ENCODE measurements around the gene NXPE3.

Gene NXPE3

DNA sequence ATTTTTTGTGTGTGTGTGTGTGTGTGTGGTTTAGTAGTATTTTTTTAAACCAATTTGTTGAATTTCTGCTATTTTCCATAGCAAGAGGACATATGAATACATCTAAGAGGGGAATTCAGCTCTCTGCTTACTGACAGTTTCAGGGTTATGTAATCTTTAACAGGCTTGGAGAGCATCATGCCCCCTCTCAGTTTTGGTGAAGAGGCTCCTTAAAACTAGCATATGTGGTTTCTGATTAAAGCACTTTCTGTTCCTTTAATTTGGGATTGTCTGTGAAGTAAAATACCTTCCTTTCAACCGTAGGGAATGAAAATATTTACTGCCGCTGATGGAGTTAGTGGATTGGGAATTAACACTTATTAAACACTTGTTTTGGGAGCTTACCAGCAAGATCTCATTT lies 50.9 kb downstream of the NXPE3 start:
- no peak for DNase-seq

DNA sequence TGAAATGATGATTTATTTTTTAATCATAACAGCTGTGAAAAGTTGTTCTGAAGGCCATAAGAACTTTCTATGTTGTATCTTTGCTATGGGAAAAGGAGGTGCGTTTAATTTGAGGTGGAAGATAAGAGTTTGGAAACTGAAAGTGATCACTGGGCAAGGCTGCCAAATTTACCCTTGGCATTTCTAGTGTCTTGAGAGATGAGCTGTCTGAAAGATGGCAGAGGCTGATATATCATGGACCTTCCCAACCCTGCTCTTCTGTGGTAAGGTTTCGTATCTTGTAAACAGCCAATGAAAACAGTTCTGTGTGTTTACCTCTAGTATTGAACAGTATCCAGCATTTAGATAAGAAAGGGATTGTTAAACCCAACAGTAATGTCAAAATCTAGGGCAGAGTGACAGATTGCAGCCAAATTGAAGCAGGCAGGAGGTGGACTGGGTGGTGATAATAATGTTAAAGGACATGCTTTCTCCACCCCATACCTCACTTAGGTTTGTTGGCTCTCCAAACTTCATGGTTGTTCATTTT lies 54.5 kb downstream of the NXPE3 start:
- no peak for DNase-seq

DNA sequence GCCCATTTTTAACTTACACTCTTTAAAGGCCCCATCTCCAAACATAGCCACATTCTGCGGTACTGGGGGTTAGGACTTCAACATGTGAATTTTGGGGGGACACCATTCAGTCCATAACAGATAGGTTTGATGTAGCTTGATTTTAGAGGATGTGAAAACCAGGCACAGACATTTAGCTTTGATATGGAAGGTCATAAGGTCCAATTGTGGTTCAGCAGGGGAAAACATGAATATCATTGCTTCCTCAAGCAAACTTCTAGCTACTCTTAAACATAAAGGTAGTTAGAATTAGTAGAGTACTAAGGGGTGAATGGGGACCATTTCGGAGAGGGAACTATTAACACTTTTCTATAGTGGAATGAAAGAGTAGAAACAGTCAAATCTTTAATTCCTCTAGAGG lies 56.7 kb downstream of the NXPE3 start:
- no peak for DNase-seq

DNA sequence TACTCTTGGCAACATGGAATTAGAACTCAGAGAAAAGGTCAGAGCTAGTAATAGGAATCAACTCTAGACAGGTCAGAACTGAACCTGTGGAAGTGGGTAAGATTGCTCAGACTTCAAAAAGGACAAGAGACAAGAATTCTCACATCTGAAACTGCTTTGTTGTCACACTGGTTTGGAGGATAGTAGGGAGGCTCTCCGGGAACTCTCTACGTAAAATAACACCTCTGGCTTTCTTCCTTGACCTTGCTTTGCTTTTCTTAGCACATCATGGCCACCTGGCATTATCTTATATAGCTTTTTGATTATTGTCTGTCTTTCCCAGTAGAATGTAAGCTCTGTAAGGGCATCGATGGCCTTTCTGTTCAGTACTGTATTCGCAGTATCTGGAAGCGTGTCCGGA lies 57.1 kb downstream of the NXPE3 start:
- no peak for DNase-seq

DNA sequence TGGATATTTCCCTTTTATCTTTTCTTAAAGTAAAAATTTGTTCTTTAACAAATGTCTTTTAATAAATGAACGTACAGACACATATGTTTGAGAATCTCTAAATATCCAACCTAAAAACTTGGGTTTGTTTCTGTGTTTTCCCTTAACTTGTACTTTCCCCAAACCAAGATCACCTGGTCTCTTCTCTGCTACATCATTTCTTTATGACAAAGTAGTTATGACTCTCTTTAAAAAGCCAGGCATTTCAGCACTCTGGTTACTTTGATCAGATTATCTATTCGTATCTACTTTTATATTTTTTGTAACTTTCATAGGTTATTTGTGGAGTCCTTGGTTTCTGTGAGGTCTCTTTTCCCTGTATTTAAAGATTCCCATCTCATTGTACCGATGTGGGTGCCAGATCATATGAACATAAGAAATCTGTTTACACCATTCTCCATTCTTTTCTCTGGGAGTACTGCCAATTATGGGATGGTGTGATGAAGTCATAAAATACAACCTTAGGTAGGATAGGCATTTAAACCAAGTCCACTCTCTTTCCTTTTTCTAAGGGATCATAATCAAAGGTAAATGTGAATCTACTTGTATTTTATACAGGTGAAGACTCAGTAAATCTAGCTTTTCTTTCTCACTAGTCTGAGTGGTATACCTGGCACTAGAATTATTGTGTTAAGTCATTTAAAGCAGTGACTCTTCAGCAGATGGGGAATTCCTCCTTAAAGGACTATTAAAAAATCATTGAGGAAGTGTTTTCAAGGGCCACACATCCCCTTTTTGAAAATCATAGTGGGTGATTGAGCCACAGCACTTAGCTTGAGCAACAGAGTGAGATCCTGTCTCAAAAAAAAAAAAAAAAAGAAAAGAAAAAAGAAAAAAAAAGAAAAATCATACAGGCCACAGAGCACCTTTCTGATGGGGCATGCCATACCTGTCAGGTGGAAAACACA lies 57.9 kb downstream of the NXPE3 start:
- DNase-seq = no peak

DNA sequence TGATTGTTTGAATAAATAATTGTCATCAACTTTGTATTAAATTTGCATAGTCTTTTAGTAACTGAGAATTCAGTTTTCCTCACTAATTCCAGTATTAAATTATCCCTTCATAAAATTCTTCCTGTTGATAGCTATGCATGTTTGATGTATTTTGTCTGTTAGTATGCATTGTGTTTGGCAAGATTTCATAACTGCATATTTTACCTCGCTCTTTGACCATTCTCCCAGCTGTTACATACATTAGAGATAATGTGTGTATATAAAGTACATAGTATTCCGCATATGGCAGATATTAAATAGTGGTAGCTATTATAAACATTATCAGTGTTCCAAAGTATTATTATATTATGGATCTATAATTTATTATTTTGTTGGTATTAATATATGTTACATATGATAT lies 59.7 kb downstream of the NXPE3 start:
- DNase-seq = no peak

DNA sequence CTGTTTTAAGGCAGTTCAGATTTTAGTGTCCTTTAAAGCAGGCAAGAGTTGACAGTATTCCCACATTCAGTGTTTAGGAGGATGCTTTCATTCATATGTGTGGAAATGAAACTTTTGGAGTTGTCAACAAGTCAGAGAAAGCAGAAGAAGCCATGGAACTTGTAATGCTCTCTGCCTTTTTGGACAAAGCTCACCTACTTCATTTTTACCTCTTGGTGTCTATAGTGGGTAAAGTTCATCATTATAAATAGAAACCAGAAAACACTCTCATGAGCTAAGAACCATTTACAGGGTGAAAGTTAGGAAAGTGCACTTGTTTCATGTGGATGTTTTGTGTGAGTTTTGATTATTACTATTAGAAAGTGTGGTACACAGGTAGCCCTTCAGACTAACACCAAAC lies 61.1 kb downstream of the NXPE3 start:
- no peak for DNase-seq

DNA sequence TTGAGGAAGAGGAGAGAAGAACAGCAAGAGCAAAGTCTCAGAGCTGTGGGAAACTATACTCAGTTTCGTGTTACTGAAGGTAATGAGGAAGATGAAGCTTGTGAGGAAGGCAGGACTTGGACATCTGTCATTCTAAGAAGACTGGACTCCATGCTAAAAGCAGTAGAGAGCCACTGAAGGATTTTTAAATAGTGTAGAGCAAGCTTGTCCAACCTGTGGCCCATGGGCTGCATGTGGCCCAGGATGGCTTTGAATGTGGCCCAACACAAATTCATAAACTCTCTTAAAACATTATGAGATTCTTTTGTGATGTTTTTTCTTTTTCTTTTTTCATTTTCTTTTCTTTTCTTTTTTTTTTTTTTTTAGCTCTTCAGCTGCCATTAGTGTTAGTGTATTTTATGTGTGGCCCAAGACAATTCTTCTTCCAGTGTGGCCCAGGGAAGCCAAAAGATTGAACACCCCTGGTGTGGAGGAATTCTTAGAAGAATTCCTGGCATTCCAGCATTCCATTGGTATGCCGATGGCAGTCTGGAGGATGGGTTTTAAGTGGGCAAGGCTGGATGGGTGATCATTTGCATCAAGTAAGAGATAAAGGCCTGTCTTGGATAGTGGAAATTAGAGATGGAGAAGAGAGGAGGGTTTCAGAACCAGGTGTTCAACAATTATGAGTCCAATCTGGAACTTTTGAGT lies 63.4 kb downstream of the NXPE3 start:
- no peak for DNase-seq

DNA sequence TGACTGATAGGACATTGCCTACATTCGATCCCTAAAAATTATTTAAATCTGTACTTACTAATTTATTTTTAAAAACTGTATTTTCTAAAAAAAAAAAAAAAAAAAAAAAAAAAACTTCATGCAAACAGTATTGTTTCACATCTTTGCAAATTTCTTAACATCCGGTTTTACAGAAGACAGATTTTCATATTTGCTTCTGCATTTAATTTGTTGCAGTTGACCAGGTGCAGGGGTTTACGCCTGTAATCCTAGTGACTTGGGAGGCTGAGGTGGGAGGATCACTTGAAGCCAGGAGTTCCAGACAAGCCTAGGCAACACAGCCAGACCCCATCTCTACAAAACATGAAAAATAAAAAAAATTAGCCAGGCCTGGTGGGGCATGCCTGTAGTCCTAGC lies 63.9 kb downstream of the NXPE3 start:
- DNase-seq = no peak

DNA sequence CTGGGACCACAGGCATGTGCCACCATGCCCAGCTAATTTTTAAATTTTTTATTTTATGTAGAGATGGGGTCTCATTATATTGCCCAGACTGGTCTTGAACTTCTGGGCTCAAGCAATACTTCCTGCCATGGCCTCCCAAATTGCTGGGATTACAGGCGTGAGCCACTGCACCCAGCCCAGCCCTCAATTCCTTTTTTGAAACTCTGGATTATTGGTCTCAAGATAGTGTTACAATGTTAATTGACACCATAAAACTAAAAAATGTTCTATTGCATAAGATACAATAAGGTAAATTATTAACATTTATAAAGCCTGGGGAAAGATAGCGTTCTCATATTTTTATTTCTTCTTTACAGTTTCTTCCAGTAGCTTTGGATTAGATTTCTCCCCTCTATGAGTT lies 66.4 kb downstream of the NXPE3 start:
- DNase-seq = no peak

DNA sequence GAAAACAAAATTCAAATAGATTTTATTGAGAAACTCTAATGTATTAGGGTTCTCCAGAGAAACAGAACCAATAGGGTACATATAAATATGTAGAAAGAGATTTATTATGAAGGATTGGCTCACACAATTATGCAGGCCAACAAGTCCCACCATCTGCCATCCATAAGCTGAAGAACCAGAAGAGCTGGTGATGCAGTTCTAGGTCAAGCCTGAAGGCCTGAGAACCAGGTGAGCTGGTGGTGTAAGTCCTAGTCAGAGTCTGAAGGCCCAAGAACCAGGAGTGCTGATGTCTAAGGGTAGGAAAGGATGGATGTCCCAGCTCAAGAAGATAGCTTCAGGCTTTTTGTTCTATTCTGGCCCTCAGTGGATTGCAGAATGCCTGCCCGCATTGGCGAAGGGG lies 67.7 kb downstream of the NXPE3 start:
- no peak for DNase-seq

DNA sequence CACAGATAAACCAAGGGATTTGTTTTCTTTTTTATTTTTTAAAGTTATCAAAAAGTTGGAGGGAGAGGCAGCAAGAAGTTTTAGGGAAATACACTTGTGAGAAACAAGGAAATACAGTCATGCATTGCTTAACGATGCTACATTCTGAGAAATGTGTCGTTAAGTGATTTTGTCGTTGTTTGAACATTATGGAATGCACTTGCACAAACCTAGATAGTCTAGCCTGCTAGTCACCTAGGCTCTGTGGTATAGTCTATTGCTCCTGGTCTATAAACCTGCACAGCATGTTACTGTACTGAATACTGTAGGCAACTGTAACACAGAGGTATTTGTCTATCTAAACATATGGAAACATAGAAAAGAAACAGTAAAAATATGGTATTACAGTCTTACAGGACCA lies 68.3 kb downstream of the NXPE3 start:
- no peak for DNase-seq

DNA sequence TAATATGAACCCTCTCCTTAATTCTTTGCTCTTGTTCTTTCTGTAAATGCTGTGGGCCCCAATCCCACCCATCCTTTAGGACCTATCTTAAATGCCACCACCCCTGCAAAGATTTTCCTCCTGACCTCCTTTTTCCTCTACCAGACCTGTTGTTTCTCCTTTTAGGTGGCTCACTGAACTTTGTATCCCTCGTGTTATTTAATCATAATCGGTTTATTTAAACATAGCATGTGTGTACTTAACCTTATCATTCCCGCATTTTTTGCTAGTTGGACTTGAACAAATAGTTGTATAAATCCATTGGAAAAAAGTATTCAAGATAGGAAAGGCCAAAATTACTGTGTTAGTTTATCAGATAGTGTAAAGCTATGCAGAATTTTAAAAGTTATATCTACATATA lies 69.3 kb downstream of the NXPE3 start:
- DNase-seq = no peak

DNA sequence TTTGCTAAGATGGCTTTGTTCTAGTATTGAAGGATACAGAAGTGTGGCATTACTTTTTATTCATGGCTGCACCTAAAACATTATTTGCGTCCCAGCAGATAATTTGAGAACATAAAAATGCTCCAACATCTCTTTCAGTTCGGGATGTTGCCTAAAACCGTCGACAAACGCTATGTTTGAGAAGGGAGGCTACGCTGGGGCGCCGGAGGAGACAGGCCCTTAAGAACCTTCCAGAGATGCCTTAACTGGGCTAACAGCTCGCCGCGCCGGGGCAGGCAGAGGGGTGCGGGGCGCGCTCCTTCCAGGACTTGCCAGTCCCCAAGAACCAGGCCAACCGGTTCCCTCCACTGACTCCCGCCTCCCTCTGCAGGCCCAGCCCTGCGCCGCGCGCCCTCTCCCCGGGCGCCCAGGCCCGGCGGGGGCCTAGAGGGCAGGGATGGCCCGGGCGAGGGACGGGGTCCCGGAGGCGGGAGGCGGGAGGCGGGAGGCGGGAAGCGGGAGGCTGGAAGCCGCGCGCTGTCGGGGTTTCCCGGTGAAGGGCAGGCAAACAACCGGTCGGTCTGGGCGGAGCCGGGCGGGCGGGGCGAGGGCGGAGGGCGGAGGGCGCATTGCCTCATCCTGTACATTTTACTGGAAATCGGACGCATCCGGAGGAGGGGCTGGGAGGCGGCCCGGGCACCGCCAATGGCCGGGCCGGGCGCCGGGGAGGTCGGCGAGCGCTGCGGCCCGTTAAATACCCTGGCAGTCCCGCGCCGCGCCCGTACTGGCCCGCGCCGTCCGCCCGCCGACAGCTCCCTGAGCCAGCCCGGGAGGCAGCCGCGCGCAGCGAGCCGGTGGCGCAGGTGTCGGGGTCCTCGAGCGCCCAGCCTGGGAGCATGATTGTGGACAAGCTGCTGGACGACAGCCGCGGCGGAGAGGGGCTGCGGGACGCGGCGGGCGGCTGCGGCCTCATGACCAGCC lies 70.0 kb downstream of the NXPE3 start, which contains the start of gene NFKBIZ:
Gene NFKBIZ (plus strand): TSS at position 761 of the 960 bp plus-strand sequence. CDS start 115 bp downstream, at position 876.
- peak; percentile 86 for DNase-seq

DNA sequence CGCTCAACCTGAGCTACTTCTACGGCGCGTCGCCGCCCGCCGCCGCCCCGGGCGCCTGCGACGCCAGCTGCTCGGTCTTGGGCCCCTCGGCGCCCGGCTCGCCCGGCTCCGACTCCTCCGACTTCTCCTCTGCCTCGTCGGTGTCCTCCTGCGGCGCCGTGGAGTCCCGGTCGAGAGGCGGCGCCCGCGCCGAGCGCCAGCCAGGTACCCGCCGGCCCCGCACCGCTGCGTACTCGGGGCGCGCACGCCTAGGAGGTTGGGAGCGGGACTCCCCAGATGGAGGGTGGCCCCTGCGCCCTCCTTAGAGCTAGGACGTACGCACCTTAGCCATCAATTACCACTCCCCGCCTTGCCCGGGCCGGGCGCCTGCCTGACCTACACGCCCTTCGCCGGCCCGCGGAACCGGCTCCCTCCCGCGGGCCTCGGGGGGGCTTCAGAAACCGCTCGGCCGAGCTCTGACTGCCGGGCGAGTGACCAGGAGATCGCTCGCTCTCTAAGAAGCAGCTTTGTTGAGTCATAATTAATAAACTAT lies 70.8 kb downstream of the NXPE3 start:
- DNase-seq = peak; percentile 36

DNA sequence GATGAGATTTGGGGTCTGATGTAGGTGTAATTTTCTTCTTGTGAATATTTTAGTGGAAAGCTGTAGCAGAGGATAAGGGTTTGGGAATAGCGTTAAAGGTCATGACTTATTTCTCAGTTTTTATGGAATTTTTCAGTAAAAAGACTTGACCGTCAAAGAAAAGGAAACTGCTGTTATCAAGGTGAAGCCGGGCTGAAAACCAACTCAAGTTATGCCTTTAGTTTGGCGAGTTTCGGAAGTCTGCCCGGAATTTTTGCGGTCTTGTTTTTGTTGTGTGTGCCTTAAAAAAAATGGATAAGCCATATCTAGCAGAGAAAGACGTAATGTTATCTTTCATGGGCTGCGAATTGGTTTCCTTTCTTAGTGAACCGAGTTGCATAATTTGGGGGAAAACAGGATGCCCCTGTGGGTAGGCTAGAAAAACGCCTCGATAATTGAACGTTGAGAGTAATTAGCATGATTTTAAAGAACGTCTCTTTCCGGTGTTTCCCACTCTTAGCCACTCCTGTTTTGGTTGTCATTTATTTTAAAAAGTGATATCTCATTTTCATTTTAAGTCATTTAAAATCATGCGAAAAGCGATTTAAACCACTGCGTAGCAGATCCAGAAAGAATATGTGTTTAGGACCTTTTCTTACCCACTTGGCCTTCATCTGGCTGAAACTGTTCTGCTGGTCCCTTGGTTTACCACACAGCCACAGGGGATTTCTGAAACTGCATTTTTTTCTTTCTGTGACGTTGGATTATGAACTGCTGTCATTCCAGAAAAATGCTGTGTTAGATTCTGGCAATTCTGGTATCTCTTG lies 71.4 kb downstream of the NXPE3 start:
- peak; percentile 21 for DNase-seq

DNA sequence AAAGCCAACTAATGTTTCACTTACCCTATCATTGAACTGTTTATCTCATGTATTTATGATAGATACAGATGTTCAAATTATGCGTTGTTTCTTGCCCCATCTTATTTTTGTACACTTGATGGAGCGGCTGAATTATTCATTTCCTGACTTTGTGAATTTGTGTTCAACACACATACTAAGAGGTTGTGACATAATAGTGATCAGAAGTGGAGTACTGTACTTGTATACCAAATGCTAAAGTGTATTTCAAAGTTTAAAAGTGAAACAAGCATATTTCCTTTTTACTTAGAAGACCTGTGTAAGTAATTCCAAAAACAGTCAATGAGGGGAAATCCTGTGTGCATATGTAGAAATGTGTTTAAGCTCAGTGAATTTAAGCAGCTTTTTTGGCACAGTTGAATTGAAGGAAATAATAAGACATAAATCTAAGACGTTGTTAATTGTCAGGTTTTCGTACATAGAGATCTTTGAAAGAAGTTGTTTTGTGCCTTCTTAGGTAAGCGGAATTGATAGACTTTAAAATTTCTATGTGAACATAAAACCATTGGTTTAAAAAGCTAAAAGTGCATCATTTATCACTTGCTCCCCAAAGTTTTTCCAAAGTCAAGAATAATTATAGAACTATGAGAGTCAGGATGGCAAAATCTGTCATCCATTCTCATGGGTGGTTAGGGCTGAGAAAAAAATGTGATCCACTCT lies 72.2 kb downstream of the NXPE3 start:
- DNase-seq = no peak

DNA sequence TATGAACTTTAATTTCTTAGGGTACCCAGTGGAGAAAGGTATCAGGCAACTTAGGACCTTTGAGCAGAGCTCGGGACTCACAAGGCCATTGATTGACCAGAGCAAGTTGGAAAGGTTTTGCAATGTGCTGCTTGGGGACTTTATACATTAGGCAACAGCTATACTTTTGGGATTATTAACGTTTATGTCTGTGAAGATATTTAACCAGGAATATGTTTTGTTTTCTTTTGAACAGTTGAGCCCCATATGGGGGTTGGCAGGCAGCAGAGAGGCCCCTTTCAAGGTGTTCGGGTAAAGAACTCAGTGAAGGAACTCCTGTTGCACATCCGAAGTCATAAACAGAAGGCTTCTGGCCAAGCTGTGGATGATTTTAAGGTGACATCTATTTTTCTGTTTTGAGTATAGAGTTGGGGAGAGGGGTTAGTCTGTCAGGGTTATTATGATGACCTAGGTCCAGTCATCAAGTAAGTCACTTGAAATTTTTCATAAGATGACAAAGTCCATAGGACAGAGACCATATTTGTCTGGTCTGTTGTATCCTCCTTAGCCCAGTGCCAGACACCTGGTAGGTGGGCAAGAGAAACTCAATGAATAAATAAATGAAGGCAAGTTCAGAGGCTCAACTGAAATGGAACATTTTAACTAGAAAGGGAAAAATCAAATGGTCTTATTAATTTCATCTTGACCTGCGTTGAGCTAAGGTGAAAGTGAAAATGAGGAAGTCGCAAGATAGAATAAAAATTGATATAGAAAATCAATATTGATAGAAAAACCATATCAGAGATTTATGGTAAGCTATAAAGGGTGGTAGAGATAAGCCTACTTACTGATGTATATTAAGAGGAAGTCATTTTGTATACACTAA lies 73.1 kb downstream of the NXPE3 start:
- DNase-seq = no peak

DNA sequence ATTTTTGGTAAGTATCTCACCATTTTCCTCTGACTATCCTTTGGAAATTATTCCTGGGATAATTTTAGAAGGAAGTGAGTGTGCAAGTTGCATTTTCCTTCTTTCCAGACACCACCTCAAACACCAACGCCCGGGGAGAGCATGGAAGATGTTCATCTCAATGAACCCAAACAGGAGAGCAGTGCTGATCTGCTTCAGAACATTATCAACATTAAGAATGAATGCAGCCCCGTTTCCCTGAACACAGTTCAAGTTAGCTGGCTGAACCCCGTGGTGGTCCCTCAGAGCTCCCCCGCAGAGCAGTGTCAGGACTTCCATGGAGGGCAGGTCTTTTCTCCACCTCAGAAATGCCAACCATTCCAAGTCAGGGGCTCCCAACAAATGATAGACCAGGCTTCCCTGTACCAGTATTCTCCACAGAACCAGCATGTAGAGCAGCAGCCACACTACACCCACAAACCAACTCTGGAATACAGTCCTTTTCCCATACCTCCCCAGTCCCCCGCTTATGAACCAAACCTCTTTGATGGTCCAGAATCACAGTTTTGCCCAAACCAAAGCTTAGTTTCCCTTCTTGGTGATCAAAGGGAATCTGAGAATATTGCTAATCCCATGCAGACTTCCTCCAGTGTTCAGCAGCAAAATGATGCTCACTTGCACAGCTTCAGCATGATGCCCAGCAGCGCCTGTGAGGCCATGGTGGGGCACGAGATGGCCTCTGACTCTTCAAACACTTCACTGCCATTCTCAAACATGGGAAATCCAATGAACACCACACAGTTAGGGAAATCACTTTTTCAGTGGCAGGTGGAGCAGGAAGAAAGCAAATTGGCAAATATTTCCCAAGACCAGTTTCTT lies 74.2 kb downstream of the NXPE3 start:
- DNase-seq = no peak
